NCI-H146 treated with DMSO at 0.1 percent for 48 hours (cell line): ENCODE data around the gene UBE2J2.

Source experiments
- DNase-seq: peaks from one replicate; lab custom pipeline; 2025; ENCODE audit not compliant: unreplicated experiment; lab: John Stamatoyannopoulos, UW

The UBE2J2 gene

GRCh38 chr1:1282998-1283397 lies 9.3 kb upstream of the UBE2J2 start:
- no peak for DNase-seq

DNA sequence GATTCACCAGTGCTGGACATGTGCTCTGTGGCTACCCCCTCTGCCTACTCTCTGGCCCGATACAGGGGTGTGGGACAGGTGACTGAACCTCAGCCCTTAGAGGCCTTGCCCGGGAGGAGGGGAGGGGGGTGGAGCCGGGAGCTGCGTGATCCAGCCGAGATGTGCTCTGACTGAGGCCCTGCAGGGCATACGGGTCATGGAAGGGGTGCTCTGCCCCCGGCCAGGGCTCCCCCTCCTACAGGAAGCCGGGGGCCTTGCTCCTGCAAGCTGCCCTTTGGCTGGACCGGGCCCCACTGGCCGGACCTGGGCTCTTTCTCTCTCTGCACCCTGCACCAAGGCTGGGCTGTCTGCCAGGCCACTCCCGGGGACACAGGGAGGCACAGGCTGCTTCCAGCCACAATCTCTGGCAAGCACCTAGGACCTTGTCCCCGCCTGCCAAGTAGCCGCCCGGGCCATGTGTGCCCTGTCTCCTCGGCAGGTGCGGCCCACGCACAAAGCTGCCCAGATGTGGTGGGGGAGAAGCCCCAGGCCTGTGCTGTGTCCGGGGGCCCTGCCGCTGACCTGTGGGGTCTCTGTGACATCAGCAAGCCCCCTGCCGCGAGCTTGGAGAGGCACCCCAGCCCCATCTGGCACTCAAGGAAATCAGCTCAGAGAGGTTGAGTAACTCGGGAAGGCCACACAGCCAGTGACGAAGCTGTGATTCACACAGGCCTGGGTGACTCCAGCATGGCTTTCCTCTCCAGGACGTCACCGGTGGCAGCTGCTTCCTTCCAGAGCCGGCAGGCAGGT lies 8.1 kb upstream of the UBE2J2 start:
- DNase-seq, result no peak

DNA sequence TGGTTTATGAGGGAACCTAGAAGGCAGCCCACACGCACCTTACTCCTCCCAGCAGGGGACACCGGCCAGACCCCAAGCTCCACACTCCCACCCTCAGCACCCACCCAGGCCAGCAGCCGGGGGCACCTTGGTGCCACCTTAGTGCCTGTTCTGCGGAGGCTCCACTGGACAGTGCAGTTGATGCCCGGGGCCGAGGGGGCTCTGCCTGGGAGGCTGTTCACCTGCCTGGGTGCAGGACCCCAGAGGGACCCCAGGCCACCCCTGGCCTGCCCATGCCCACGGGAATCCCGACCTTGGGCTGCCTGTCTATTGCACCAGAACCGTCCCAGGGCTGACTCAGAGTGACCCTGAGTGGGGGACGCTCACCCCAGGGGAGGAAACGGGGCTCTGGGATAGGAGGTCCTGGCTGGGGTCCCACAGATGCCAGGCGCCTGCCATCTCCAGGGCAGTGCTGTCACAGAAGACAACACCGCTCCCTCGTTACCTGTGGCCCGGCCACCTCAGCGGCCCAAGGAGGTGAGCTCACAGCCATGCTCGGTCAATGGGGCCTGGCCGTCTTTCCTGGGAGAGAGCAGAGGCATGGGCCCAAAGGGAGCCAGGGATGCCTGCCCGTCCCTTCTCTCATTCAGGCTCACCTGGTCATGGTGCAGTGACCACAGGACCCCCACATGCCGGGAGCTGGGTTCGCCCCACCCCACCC lies 7.3 kb upstream of the UBE2J2 start:
- no peak for DNase-seq

GRCh38 chr1:1279028-1279427 lies 5.4 kb upstream of the UBE2J2 start:
- DNase-seq, result no peak

GRCh38 chr1:1278620-1279019 lies 5.0 kb upstream of the UBE2J2 start:
- DNase-seq, result no peak

DNA sequence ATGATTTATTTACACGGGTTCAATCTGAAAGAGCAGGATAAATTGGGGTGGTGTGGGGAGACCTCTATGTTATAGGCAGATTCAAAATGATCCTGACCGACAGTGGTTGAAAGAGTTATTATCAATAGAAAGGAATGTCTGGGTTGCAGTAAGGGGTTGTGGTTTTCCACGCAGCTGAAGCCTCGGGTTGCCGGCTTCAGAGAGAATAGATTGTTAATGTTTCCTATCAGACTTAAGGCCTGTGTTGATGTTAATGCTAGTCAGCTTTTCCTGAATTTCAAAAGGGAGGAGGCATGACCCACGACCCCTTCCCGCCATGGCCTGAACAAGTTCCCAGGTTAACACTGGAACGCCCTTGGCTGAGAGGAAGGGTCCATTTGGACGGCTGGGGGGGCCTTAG lies 2.2 kb upstream of the UBE2J2 start:
- DNase-seq, result no peak

DNA sequence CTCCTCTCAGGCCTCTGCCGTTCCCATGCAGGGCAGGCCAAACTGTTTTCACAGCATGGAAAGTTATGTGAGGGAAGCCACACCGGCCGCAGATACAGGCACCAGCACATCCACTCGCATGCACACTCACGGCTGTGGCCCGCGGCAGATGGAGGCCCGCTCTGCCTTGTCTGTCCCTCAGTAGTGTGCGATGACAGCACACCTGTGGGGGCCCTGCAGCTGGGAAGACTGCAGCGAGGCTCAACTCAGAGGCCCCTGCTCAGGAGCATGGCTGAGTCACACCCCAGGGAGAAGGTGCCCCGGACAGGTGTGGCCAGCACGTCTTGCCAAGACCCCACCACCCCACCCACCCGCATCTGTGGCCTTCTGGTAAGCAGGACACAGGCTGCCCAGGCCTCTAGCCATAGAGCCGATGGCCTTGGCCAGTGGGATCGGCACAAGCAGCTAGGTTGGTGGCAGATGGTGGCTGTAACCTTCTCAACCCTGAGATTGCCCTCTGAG lies 1.3 kb upstream of the UBE2J2 start:
- DNase-seq, result no peak

GRCh38 chr1:1274299-1274930 lies 761 bp upstream of the UBE2J2 start:
- no peak for DNase-seq

DNA sequence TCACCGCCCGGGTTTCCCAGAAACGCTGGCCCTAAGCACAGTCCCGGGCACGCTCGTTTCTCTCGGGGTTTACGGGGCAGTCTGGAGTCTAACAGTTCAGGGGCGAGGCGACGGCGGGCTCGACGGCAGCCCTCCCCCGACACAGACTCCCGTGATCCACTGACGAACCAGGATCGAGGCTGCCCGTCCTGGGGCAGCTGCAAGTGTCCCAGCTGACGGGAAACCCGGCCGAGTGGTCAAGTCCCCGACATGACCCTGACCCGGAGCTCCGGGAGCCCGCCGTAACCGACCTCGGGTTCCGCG lies 494 bp downstream of the UBE2J2 start:
- no peak for DNase-seq

GRCh38 chr1:1272341-1273208 lies 1.1 kb downstream of the UBE2J2 start:
- DNase-seq, result peak; percentile 22

DNA sequence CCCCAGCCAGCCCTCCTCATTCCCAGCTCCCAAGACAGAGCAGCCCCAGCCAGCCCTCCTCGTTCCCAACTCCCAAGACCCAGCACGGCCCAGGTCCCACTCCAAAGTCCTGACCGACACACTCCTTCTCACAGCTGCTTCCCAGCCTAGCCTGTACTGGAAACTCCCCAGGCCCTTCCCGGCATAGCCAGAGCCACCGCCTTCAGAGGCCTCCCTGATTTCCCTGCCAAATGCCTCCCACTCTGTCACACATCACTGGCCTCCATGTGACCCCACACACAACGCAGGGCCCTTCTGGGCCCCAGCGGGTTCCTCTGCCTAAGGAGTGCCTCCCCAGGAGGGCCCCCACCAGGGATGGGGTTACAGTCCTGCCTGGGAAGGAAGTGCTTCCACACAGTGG lies 2.8 kb downstream of the UBE2J2 start:
- DNase-seq, result no peak

DNA sequence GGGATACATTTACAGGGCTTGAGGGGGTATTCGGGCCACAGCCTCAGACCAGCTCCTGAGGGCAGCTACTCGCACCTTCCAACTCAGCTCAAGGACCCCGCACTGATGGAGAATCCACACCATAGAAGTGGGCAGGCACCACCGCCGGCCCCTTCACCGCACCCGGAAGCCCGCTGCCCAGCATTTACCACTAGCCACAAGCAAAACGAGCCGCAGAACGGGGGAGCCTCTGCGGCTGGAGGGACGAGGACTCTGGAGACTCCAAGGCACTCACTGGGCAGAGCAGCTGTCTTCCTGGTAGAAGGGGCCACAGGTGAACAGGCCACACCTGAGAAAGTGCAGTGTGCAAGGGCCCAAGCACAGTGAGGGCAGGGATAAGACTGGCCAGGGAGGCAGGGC lies 5.4 kb downstream of the UBE2J2 start:
- no peak for DNase-seq

- no peak for DNase-seq
Measured at GRCh38 chr1:1267488-1268283, 6.0 kb downstream of the UBE2J2 start.

DNA sequence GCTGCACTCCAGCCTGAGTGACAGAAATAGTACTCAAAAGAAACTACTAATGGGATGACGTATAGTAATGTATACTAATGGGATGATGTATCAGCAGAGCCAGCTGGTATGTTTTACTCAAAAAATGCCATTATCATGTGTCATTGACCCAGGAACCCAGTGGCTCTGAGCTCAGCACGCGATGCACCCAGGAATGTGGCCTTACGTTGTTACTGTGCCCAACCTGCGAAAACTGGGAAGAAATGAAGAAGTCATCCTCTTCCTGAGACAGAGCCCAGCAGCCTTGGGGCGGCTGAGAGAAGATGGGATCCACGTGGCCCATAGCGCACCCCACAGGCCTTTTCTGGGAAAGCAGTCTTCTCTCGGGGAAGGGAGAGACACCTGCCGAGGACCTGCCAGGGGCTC lies 8.8 kb downstream of the UBE2J2 start:
- DNase-seq, result no peak

- no peak for DNase-seq
Measured at GRCh38 chr1:1264026-1264425, 9.6 kb downstream of the UBE2J2 start.

- no peak for DNase-seq
Measured at GRCh38 chr1:1262758-1263157, 10.9 kb downstream of the UBE2J2 start.

DNA sequence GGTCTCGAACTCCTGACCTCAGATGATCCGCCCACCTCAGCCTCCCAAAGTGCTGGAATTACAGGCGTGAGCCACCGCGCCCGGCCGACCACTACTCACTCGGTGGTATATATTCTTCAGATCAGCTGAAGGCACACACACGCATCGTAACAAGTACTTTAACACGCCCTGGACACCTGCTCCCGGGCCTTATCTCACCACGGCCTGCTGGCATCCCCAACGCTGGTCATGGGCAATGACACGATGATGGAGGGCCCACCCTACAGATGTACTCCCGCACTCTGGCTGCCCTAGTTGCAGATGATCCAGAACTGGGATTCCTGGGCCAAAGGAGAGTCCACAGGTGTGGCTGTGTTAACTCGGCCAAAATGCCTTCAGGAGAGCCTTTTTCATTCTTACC lies 11.6 kb downstream of the UBE2J2 start:
- no peak for DNase-seq

- no peak for DNase-seq
Measured at GRCh38 chr1:1260843-1261560, 12.7 kb downstream of the UBE2J2 start.

DNA sequence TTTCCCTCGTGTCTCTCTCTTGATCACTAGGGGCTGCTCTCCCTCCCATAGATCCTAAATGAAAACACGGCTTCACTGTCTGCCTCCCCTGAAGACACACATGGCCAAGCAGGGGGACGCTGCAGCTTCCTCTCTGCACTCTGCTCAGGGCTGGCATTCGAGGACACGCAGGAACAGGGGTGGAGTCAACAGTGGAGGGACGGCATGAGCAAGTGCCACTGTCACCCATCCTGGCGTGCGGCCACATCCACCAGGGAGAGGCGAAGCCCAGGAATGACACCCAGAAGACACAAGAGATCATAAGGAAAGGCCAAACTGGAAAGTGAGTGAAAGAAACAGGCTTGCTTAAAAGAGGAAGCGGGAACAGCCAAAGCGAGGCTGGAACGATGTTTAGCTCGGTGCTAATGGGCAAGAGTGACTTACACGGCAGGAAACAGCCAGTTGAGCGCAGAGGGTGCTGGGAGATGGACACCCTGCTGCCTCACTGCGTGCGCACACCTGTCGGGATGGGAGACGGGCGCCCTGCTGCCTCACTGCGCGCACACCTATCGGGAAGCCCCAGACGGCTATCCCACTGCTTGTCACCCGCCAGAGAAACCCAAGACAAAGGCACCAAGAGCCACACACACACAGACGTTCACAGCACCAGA lies 13.6 kb downstream of the UBE2J2 start:
- no peak for DNase-seq
